ENCODE measurements around the gene SPAG16.

Gene SPAG16

DNA sequence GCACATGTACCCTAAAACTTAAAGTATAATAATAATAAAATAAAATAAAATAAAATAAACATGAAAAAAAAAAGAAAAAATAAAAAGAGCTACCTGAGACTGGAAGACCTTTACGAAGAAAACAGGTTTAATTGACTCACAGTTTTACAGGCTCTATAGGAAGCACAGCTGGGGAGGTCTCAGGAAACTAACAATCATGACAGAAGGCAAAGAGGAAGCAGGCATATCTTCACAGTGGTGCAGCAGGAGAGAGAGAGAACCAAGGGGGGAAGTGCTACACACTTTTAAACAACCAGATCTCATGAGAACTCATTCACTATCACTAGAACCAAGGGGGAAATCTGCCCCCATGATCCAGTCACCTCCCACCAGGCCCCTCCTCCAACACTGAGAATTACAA is 747.3 kb downstream of the SPAG16 start:
- H3K4me3 ChIP-seq (replicated peaks; ENCODE audit: insufficient read depth, low read length) = no peak overlapping the region
- no peak for DNase-seq (ENCODE audit: low read depth in 1 of 2, low spot score in 1 of 2)
- no peak overlapping the region for H3K27ac ChIP-seq (replicated peaks)
- TF ChIP-seq, protein P1, sequence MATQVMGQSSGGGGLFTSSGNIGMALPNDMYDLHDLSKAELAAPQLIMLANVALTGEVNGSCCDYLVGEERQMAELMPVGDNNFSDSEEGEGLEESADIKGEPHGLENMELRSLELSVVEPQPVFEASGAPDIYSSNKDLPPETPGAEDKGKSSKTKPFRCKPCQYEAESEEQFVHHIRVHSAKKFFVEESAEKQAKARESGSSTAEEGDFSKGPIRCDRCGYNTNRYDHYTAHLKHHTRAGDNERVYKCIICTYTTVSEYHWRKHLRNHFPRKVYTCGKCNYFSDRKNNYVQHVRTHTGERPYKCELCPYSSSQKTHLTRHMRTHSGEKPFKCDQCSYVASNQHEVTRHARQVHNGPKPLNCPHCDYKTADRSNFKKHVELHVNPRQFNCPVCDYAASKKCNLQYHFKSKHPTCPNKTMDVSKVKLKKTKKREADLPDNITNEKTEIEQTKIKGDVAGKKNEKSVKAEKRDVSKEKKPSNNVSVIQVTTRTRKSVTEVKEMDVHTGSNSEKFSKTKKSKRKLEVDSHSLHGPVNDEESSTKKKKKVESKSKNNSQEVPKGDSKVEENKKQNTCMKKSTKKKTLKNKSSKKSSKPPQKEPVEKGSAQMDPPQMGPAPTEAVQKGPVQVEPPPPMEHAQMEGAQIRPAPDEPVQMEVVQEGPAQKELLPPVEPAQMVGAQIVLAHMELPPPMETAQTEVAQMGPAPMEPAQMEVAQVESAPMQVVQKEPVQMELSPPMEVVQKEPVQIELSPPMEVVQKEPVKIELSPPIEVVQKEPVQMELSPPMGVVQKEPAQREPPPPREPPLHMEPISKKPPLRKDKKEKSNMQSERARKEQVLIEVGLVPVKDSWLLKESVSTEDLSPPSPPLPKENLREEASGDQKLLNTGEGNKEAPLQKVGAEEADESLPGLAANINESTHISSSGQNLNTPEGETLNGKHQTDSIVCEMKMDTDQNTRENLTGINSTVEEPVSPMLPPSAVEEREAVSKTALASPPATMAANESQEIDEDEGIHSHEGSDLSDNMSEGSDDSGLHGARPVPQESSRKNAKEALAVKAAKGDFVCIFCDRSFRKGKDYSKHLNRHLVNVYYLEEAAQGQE (IDR thresholded peaks at IDR 0.05; ENCODE audit: insufficient replicate concordance, low read depth) = no peak
- TF ChIP-seq SPI1 (IDR thresholded peaks at IDR 0.05; ENCODE audit: borderline replicate concordance, low read depth) (no peak), POLR2AphosphoS5 (IDR thresholded peaks at IDR 0.05; ENCODE audit: low read depth) (no peak), GABPA (IDR thresholded peaks at IDR 0.05; ENCODE audit: low read depth) (no peak)
- TF ChIP-seq, protein P2, sequence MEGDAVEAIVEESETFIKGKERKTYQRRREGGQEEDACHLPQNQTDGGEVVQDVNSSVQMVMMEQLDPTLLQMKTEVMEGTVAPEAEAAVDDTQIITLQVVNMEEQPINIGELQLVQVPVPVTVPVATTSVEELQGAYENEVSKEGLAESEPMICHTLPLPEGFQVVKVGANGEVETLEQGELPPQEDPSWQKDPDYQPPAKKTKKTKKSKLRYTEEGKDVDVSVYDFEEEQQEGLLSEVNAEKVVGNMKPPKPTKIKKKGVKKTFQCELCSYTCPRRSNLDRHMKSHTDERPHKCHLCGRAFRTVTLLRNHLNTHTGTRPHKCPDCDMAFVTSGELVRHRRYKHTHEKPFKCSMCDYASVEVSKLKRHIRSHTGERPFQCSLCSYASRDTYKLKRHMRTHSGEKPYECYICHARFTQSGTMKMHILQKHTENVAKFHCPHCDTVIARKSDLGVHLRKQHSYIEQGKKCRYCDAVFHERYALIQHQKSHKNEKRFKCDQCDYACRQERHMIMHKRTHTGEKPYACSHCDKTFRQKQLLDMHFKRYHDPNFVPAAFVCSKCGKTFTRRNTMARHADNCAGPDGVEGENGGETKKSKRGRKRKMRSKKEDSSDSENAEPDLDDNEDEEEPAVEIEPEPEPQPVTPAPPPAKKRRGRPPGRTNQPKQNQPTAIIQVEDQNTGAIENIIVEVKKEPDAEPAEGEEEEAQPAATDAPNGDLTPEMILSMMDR (IDR thresholded peaks at IDR 0.05; ENCODE audit: insufficient read depth, low read length) = no peak
- H3K27me3 ChIP-seq (ENCODE audit: insufficient read depth, poor library complexity, severe bottlenecking) = no peaks in the 10 kb centered on the region

DNA sequence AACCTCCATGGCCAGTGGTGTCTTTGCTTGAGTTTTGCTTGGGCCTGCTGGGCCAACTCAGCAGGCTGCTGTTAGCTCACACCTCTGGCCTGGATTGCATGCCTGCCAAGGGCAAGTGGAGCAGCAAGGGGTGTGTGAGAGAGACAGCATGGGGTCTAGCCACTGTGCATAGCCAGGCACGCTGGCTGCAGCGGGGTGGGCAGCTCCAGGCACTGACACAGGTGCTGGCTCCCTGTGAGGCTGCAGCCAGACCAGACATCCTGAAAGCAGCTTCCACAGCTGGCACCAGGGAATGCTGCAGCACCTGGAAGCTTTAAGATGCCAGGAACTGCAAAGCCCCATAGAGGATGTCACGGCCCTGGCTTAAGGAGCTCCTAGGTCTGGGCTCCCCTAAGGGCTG is 750.2 kb downstream of the SPAG16 start:
- H3K27ac ChIP-seq (replicated peaks) = no peak overlapping the region
- no peak overlapping the region for H3K4me3 ChIP-seq (replicated peaks; ENCODE audit: insufficient read depth, low read length)
- no peaks in the 10 kb centered on the region for H3K27me3 ChIP-seq (ENCODE audit: insufficient read depth, poor library complexity, severe bottlenecking)
- TF ChIP-seq, protein P2 (IDR thresholded peaks at IDR 0.05; ENCODE audit: insufficient read depth, low read length) = no peak
- TF ChIP-seq POLR2AphosphoS5 (IDR thresholded peaks at IDR 0.05; ENCODE audit: low read depth) = no peak
- TF ChIP-seq GABPA (IDR thresholded peaks at IDR 0.05; ENCODE audit: low read depth) = no peak
- TF ChIP-seq, protein P1 (IDR thresholded peaks at IDR 0.05; ENCODE audit: insufficient replicate concordance, low read depth) = no peak
- TF ChIP-seq SPI1 (IDR thresholded peaks at IDR 0.05; ENCODE audit: borderline replicate concordance, low read depth) = no peak
- no peak for DNase-seq (ENCODE audit: low read depth in 1 of 2, low spot score in 1 of 2)

DNA sequence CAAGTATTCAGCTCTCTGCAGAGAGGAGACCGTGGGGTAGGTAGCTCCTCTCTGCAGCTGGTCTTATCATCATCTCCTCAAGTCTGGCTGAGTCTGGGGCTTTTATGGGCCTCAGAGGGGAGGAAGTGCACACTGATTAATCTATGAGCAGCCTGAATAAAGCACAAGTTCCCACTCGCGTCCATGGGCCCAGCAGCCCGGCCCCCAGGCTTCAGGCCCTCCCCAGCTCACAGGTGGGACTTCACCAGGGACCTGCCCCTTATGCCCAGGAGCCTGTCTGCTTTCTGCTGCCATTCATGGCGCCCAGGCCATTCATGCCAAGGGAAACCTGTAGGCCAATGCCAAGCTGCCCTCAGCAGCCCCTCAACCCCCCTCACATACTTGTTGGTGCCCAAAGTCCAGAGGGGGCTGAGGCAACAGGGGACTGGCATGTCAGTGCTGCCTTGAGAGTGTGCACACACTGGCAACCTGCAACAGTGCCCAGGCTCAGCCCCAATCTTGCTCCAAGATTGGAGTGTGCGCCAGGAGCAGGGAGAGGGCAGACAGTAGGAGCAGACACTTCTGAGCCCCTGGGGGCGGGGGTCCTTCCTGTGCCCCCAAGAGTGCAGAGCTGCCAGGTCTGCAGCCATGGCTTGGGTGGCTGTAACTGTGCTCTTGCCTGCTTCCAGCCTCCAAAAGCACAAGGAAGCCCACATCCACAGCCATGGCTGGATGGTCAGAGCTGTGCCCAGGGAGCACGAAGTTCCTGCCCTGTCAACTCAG is 751.0 kb downstream of the SPAG16 start:
- Histone ChIP-seq H3K4me3 (replicated peaks; ENCODE audit: insufficient read depth, low read length) (no peak overlapping the region), H3K27me3 (ENCODE audit: insufficient read depth, poor library complexity, severe bottlenecking) (no peaks in the 10 kb centered on the region), H3K27ac (replicated peaks) (no peak overlapping the region)
- no peak for TF ChIP-seq POLR2AphosphoS5 (IDR thresholded peaks at IDR 0.05; ENCODE audit: low read depth)
- TF ChIP-seq, protein P2 (IDR thresholded peaks at IDR 0.05; ENCODE audit: insufficient read depth, low read length) = no peak
- TF ChIP-seq, protein P1 (IDR thresholded peaks at IDR 0.05; ENCODE audit: insufficient replicate concordance, low read depth) = no peak
- TF ChIP-seq SPI1 (IDR thresholded peaks at IDR 0.05; ENCODE audit: borderline replicate concordance, low read depth) = no peak
- TF ChIP-seq GABPA (IDR thresholded peaks at IDR 0.05; ENCODE audit: low read depth) = no peak
- DNase-seq (ENCODE audit: low read depth in 1 of 2, low spot score in 1 of 2) = no peak

Data from HL-60 (cell line).